SK-N-SH (cell line): Measurements from ENCODE around the gene PNP. TPM values are rescaled to one million over a fixed set of nuclear protein-coding genes. Genes with fewer than 3 reads are reported as not detected.

Experiments used
- CTCF ChIA-PET: fragments of 300-600, 350-600 bp; formaldehyde crosslinking; extraction: SDS; loops from one replicate; lab custom pipeline; 2021; lab: Yijun Ruan, JAX
- POLR2A ChIA-PET: fragments of 350-600 bp; sonication (Branson Sonifier 250); formaldehyde crosslinking; extraction: SDS; loops from one replicate; lab custom pipeline; 2020; ENCODE audit warnings: antibody characterized with exemption, inconsistent platforms; lab: Yijun Ruan, JAX
- DNase-seq: peaks from one replicate; pipeline ENCODE4 v3.0.0; 2012
- H2AFZ ChIP-seq: fragments of 200-600 bp; sonication (generic); 2 replicates; pipeline ENCODE4 v1.8.1; 2016; ENCODE audit warnings: antibody characterized with exemption, mild to moderate bottlenecking, low read depth
- H3F3A ChIP-seq: fragments of 200-600 bp; sonication (generic); replicated peaks from 2 replicates; pipeline ENCODE3; 2016; ENCODE audit warnings: antibody characterized with exemption, mild to moderate bottlenecking; ENCODE audit not compliant: insufficient read depth
- H3K27ac ChIP-seq, 2 experiments: fragments of 200-500 bp in 1 of 2; fragments of 200-600 bp in 1 of 2; sonication (Bioruptor generic) in 1 of 2; sonication (generic), shearing (Covaris generic) in 1 of 2; 2 replicates each; pipeline versions ENCODE4 v1.5.1 to v1.6.1; 2014 to 2016; ENCODE audit warnings: low read depth in 2 of 2, inconsistent platforms in 1 of 2, low read length in 1 of 2, mild to moderate bottlenecking in 1 of 2, mixed read lengths in 1 of 2
- H3K27me3 ChIP-seq: fragments of 200-600 bp; sonication (generic), shearing (Covaris generic); 2 replicates; pipeline ENCODE4 v1.6.1; 2016; ENCODE audit warnings: mixed run types; ENCODE audit not compliant: insufficient read depth
- H3K36me3 ChIP-seq, 2 experiments: fragments of 200-500 bp in 1 of 2; fragments of 200-600 bp in 1 of 2; sonication (Bioruptor generic) in 1 of 2; sonication (generic) in 1 of 2; replicated peaks in 1 of 2; 2 replicates each; pipeline versions ENCODE3 to v1.5.1; 2014 to 2016; ENCODE audit warnings: low read length in 1 of 2, mild to moderate bottlenecking in 1 of 2; ENCODE audit not compliant: insufficient read depth in 2 of 2, control insufficient read depth in 1 of 2
- H3K4me1 ChIP-seq, 2 experiments: fragments of 200-500 bp in 1 of 2; fragments of 200-600 bp in 1 of 2; sonication (Bioruptor generic) in 1 of 2; sonication (generic), shearing (Covaris generic) in 1 of 2; 2 replicates each; pipeline versions ENCODE4 v1.5.1 to v1.6.1; 2014 to 2016; ENCODE audit warnings: low read depth in 1 of 2, low read length in 1 of 2, mixed run types in 1 of 2; ENCODE audit not compliant: insufficient read depth in 2 of 2, control insufficient read depth in 1 of 2
- H3K4me2 ChIP-seq: fragments of 200-600 bp; sonication (generic), shearing (Covaris generic); 2 replicates; pipeline ENCODE4 v1.6.1; 2017; ENCODE audit warnings: mixed run types
- H3K4me3 ChIP-seq, 2 experiments: fragments of 200-500 bp in 1 of 2; fragments of 200-600 bp in 1 of 2; sonication (Bioruptor generic) in 1 of 2; sonication (generic), shearing (Covaris generic) in 1 of 2; 2 replicates each; pipeline versions ENCODE4 v1.5.1 to v1.8.1; 2014 to 2016; ENCODE audit warnings: low read depth in 2 of 2, inconsistent platforms in 1 of 2, low read length in 1 of 2, mild to moderate bottlenecking in 1 of 2, mixed read lengths in 1 of 2, moderate library complexity in 1 of 2
- H3K79me2 ChIP-seq: fragments of 200-600 bp; sonication (generic); 2 replicates; pipeline ENCODE4 v1.8.1; 2017; ENCODE audit warnings: mild to moderate bottlenecking; ENCODE audit not compliant: insufficient read depth
- H3K9ac ChIP-seq: fragments of 200-600 bp; sonication (generic); 2 replicates; pipeline ENCODE4 v1.6.1; 2017; ENCODE audit warnings: mixed run types
- H3K9me2 ChIP-seq: fragments of 200-600 bp; sonication (generic); 2 replicates; pipeline ENCODE4 v1.6.1; 2017; ENCODE audit warnings: mixed run types
- H3K9me3 ChIP-seq: fragments of 200-600 bp; sonication (generic); 2 replicates; pipeline ENCODE4 v1.6.1; 2017; ENCODE audit warnings: mixed run types, mild to moderate bottlenecking, moderate library complexity
- H4K20me1 ChIP-seq: fragments of 200-600 bp; sonication (generic); 2 replicates; pipeline ENCODE4 v1.6.1; 2017; ENCODE audit warnings: mild to moderate bottlenecking, mixed run types; ENCODE audit not compliant: insufficient read depth
- CHD2 ChIP-seq: fragments of 150-350 bp; IDR thresholded peaks from 2 replicates; pipeline ENCODE4 v1.6.1; 2018; ENCODE audit warnings: low read length; ENCODE audit not compliant: partially characterized antibody
- EZH2phosphoT487 ChIP-seq: fragments of 200-600 bp; sonication (generic); IDR thresholded peaks from 2 replicates; pipeline ENCODE4 v1.6.1; 2017; ENCODE audit warnings: low read depth, mixed run types, mild to moderate bottlenecking, antibody characterized with exemption, moderate library complexity, borderline replicate concordance
- IRF3 ChIP-seq: fragments of 150-350 bp; IDR thresholded peaks from 2 replicates; pipeline ENCODE4 v1.6.1; 2016; ENCODE audit warnings: mild to moderate bottlenecking, low read depth, low read length
- NFIC ChIP-seq: IDR thresholded peaks from 2 replicates; pipeline ENCODE4 v1.4.0; 2012; ENCODE audit warnings: borderline replicate concordance
- NRF1 ChIP-seq: IDR thresholded peaks from 2 replicates; pipeline ENCODE4 v1.6.1; 2012; ENCODE audit warnings: low read depth, mild to moderate bottlenecking, low read length
- RFX5 ChIP-seq: IDR thresholded peaks from 2 replicates; pipeline ENCODE4 v1.6.1; 2012; ENCODE audit warnings: mild to moderate bottlenecking, improper control_type of control experiment, low read length
- SIN3A ChIP-seq: IDR thresholded peaks from 2 replicates; pipeline ENCODE4 v1.6.1; 2012; ENCODE audit warnings: low read depth, mild to moderate bottlenecking, low read length, moderate library complexity, borderline replicate concordance
- TAF1 ChIP-seq: IDR thresholded peaks from 2 replicates; pipeline ENCODE4 v1.6.1; 2012; ENCODE audit warnings: low read depth, mild to moderate bottlenecking, low read length, moderate library complexity, borderline replicate concordance
- TEAD4 ChIP-seq: IDR thresholded peaks from 2 replicates; pipeline ENCODE4 v1.4.0; 2012; ENCODE audit warnings: mild to moderate bottlenecking, borderline replicate concordance; ENCODE audit not compliant: insufficient read depth
- YY1 ChIP-seq: IDR thresholded peaks from 2 replicates; pipeline ENCODE4 v1.4.0; 2012; ENCODE audit warnings: low read depth, mild to moderate bottlenecking
- ZBTB33 ChIP-seq: IDR thresholded peaks from 2 replicates; pipeline ENCODE4 v1.4.0; 2012; ENCODE audit warnings: low read depth, borderline replicate concordance
- WGBS: methylation state at CpG from one replicate; pipeline ENCODE4 v1.1.6; 2017; ENCODE audit warnings: low lambda C conversion rate; 5-methylcytosine and 5-hydroxymethylcytosine counted together
- polyA plus RNA-seq, 3 experiments: library from polyadenylated mRNA; depleted of rRNA; stranded (reverse); fragments of >200 nt; gene quantifications; 2 replicates each; pipeline ENCODE4 v1.2.3, GENCODE V29; 2012
- TF ChIP-seq, protein P1 (sequence below): IDR thresholded peaks from 2 replicates; pipeline ENCODE4 v1.4.0; 2012; ENCODE audit warnings: low read depth
- TF ChIP-seq, protein P2 (sequence below): IDR thresholded peaks from 2 replicates; pipeline ENCODE4 v1.4.0; 2012; ENCODE audit warnings: low read depth, borderline replicate concordance
- TF ChIP-seq, protein P3 (sequence below): IDR thresholded peaks from 2 replicates; pipeline ENCODE4; 2012

The PNP gene
- polyA plus RNA-seq, 1 of the 3 experiments (the other 2 are of a cell fraction): 29.8 TPM

DNA sequence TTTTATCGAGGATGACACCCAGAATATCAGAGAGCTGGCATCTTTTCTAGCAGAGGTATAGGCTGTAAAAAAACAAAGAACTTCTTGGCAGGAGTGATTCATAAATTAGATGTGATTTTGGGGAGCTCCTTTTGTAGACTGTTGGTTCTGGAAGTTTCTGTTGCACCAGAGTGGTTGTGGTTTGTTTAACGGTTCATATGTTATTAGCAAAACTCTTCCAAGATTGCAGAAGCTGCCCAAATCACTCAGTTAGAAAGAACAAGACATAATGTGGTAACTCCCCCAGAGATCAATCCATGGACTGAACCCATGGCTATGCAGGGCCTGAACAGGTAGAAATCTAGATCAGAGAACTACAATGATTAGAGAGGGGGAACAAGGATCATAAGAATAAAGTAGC is 29.4 kb downstream of the PNP start:
- DNase-seq: no peak
- H3K9me3 ChIP-seq: no peaks in the 10 kb centered on the region
- no peak overlapping the region for H3K4me3 ChIP-seq
- H2AFZ ChIP-seq: no peak overlapping the region
- ChIA-PET CTCF (interaction anchor here (1.1 kb wide), 1 partner anchor 11 kb away, joined by 3 read pairs; no protein-coding TSS in a partner anchor), POLR2A (no interaction called here)
- peaks cover 22% of the 10 kb centered on the region; the same call in 1 of the 2 replicates for H3K27me3 ChIP-seq
- no peak overlapping the region for H3K27ac ChIP-seq
- H3K79me2 ChIP-seq: no peaks in the 10 kb centered on the region
- TF ChIP-seq, protein P1, sequence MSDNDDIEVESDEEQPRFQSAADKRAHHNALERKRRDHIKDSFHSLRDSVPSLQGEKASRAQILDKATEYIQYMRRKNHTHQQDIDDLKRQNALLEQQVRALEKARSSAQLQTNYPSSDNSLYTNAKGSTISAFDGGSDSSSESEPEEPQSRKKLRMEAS: no peak
- no peak for TF ChIP-seq NRF1
- TF ChIP-seq CHD2: no peak
- no peak for TF ChIP-seq TEAD4
- TF ChIP-seq, protein P2, sequence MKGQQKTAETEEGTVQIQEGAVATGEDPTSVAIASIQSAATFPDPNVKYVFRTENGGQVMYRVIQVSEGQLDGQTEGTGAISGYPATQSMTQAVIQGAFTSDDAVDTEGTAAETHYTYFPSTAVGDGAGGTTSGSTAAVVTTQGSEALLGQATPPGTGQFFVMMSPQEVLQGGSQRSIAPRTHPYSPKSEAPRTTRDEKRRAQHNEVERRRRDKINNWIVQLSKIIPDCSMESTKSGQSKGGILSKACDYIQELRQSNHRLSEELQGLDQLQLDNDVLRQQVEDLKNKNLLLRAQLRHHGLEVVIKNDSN: no peak
- TF ChIP-seq IRF3: no peak
- no peak for TF ChIP-seq TAF1
- no peak for TF ChIP-seq RFX5
- TF ChIP-seq ZBTB33: no peak
- TF ChIP-seq, protein P3, sequence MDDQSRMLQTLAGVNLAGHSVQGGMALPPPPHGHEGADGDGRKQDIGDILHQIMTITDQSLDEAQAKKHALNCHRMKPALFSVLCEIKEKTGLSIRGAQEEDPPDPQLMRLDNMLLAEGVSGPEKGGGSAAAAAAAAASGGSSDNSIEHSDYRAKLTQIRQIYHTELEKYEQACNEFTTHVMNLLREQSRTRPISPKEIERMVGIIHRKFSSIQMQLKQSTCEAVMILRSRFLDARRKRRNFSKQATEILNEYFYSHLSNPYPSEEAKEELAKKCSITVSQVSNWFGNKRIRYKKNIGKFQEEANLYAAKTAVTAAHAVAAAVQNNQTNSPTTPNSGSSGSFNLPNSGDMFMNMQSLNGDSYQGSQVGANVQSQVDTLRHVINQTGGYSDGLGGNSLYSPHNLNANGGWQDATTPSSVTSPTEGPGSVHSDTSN: no peak
- TF ChIP-seq NFIC: no peak
- no peak for TF ChIP-seq EZH2phosphoT487
- no peak for TF ChIP-seq YY1
- no peak for TF ChIP-seq SIN3A
- no peaks in the 10 kb centered on the region for H3K36me3 ChIP-seq
- no peak overlapping the region for H3K9ac ChIP-seq
- H3K4me1 ChIP-seq: no peaks in the 10 kb centered on the region
- no peaks in the 10 kb centered on the region for H4K20me1 ChIP-seq
- H3K4me2 ChIP-seq: no peak overlapping the region
- peaks cover 3% of the 10 kb centered on the region for H3F3A ChIP-seq
- H3K9me2 ChIP-seq: no peaks in the 10 kb centered on the region
- 16% methylated on average over 2 of the region's 2 CpGs for WGBS
